ENCODE data around the gene PITPNC1.

Gene PITPNC1

DNA sequence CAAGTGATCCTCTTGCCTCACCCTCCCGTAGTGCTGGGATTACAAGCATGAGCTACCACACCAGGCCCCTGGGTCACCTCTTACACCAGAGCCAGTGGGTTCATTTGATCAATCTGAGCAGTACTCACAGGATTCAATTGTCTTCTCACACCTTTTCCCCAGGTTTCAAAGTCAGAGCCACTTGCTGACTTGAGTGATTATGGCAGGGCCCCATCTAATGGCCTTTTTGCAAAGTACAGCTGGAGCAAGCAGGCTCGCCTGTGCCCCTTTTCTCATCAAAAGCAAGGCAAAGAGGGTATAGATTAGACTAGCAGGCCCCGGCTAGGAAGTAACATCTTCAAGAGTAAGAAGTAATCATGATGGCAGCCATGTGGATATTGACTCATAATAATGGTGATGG, 225.9 kb downstream of the PITPNC1 start:
- TF ChIP-seq, protein P1, sequence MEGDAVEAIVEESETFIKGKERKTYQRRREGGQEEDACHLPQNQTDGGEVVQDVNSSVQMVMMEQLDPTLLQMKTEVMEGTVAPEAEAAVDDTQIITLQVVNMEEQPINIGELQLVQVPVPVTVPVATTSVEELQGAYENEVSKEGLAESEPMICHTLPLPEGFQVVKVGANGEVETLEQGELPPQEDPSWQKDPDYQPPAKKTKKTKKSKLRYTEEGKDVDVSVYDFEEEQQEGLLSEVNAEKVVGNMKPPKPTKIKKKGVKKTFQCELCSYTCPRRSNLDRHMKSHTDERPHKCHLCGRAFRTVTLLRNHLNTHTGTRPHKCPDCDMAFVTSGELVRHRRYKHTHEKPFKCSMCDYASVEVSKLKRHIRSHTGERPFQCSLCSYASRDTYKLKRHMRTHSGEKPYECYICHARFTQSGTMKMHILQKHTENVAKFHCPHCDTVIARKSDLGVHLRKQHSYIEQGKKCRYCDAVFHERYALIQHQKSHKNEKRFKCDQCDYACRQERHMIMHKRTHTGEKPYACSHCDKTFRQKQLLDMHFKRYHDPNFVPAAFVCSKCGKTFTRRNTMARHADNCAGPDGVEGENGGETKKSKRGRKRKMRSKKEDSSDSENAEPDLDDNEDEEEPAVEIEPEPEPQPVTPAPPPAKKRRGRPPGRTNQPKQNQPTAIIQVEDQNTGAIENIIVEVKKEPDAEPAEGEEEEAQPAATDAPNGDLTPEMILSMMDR (IDR thresholded peaks at IDR 0.05; ENCODE audit: low read depth, low read length), result peak; percentile 36
- no peak overlapping the region for H3K4me3 ChIP-seq (ENCODE audit: low read depth, low read length)

DNA sequence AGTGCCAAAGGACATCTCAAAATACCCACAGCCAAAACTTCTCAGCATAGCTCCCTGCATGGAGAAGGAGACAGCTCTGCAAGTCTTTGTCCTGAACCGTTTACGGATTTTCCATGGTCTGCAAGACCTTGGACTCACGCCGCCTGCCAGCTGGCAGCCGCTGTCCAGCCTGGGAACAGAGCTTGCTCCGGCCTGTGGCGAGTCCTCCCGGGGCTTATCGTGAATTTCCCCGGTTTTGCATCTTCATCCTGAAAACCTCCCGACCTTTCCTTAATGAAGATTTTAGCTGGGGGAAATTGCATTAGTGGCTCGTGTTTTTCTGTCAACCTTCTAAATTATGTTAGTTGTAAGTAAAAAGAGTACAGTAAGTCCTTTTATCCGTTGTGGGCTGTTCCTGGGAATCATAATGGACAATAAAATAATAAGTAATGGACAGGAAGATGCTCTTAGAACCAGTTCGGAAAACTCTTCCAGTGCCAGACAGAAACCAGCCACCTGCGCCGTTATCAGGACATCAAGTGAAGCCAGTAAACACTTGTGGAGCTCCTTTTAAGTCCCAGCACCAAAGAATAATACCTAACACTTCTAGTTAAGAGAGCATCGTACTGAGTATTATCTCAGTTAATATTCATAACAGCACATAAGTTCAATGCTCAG, 228.3 kb downstream of the PITPNC1 start:
- TF ChIP-seq, protein P1 (IDR thresholded peaks at IDR 0.05; ENCODE audit: low read depth, low read length), result no peak
- no peak overlapping the region for H3K4me3 ChIP-seq (ENCODE audit: low read depth, low read length)

DNA sequence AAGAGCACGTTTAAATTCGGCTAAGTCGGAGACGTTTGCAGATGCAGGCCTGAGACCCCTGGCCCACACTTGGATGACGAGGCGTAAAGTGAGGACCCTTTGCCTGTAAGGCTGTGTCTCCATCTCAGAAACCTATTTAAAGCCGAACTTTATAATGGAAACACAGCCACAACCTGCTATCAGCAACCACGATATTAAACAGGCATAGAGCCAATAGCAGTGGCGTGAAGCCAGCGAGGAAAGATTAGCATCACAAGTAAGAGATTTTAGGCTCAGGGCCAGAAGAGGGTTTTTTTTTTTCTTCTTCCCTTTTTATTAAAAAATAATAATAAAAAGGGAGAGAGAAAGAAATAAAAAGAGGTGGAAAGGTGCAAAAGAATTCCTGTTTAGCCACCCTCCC, 229.4 kb downstream of the PITPNC1 start:
- H3K4me3 ChIP-seq (ENCODE audit: low read depth, low read length), result no peak overlapping the region
- TF ChIP-seq, protein P1 (IDR thresholded peaks at IDR 0.05; ENCODE audit: low read depth, low read length), result no peak

DNA sequence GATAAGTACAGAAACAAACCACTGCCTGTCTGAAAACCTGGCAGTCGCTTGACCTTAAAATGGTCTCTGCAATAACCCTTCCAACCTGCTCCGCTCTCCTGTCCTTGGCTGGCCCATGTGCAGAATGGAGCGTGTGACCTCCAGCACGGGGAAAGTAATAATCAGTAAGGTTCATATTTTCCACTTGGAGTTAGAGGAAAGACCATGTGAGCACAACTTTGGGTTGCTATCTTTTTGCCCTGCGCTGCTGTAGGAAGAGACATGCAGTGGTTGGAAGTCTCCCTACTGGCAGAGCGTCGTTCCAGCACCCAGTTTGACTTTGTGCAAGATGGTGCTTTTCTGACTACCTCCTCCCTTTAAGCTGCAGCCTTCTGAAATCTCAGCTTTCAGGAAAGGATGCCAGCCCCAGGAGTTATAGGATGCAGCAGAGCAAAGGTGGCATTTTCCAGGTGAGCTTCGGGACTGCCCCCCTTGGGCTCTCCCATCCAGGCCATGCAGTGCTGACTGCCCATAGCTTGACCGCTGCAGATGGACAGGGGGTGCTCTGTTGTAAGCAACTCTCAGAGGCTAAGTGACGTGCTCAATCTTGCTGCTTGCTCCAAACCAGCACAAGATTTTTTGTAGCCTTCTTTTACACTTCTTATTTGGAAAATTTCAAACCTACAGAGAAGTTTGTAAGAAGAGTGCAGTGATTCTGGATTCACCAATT, 230.0 kb downstream of the PITPNC1 start:
- no peak overlapping the region for H3K4me3 ChIP-seq (ENCODE audit: low read depth, low read length)
- TF ChIP-seq, protein P1 (IDR thresholded peaks at IDR 0.05; ENCODE audit: low read depth, low read length), result no peak

DNA sequence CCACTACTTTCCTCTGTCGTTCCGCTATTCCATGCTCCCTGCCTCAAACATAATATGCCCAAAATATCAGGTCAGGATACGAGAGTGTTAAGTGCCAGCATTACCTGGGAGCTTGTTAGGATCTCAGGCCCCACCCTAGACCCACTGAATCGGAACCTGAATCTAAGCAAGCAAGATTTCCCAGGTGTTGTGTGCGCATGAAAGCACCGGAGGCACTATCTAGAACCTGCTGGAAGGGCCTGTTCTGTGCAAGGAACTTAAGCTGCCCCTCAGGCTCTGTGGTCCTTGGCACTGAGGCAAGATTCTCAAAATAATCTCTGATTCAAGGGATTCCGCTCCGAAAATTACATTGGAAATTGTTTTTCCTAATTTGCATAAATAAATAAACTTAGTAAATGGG, 233.0 kb downstream of the PITPNC1 start:
- H3K4me3 ChIP-seq (ENCODE audit: low read depth, low read length), result no peak overlapping the region
- TF ChIP-seq, protein P1 (IDR thresholded peaks at IDR 0.05; ENCODE audit: low read depth, low read length), result no peak

DNA sequence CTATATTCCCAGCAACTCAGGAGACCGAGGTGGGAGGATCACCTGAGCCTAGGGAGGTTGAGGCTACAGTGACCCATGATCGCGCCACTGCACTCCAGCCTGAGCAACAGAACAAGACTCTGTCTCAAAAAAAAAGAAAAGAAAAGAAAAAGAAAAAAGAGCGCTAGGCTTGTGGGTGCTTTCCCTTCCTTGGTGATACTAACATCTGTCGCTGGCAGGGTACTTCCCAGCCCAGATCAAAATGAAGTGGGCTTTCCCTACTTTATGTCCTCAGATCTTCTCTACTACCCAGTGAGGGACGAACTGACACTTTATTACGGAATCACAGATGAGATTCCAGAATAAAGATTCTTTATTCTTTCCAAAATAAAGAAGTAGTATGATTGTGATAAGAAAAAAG, 236.9 kb downstream of the PITPNC1 start:
- H3K4me3 ChIP-seq (ENCODE audit: low read depth, low read length), result no peak overlapping the region
- TF ChIP-seq, protein P1 (IDR thresholded peaks at IDR 0.05; ENCODE audit: low read depth, low read length), result no peak

DNA sequence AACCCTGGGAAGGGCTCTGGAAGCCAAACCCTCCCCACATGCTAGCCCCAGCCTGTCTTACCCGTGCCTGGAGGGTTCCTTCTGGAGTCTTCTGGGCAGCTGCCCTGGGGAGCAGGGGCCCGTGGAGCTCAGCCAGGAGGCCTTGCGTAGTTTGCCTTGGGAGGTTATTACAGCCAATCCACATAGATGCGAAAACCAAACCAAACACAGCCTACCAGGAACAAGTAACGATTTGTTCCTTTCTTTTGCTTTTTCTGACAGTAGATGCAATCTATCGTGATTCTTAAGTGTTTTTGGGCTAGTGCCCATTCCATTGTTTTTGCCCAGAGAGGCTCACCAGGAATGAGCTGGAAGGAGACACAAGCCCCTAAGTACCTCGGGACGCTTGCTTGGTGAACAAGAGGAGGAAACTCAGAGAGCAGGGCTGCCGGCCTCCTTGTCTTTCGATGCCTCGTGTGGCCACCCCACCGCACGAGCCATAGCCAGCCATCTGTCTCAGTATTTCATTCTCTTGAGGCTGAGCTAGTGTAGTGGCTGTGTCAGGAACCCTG, 238.0 kb downstream of the PITPNC1 start:
- TF ChIP-seq, protein P1 (IDR thresholded peaks at IDR 0.05; ENCODE audit: low read depth, low read length), result no peak
- no peak overlapping the region for H3K4me3 ChIP-seq (ENCODE audit: low read depth, low read length)

Data from WI38 (cell line).